CD1c-positive myeloid dendritic cell (primary cell): ENCODE data around the gene WSCD2.
"Not testable (repeated sequence)": the region's sequence is repeated elsewhere in the genome, so short reads cannot be mapped to it uniquely, and the experiment has no call there.

Experiments
- DNase-seq: peaks from one replicate; pipeline ENCODE4 v3.0.0-alpha.2; 2016; ENCODE audit errors: extremely low spot score

Gene WSCD2

GRCh38 chr12:108196319-108196718 lies 67.2 kb downstream of the WSCD2 start:
- DNase-seq = no peak

DNA sequence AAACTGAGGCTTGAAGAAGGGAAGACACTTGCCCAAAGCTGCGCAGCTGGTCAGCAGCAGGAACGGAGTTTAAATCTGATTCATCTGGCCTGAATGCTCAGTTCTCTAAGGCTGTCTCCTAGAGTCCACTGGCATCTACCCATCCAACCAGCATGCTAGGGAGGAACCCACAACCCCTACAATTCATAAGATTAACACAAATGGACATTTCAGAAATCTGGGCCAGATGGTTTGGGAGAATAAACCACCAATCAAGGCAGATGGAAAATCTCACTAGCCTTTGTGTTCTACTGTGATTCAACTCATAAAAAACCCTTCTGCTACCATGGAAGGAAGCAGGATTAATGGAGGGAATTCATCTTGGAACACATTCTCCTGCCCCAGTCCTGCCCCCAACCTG lies 67.8 kb downstream of the WSCD2 start:
- DNase-seq = no peak

- DNase-seq = no peak
These were observed 69.0 kb downstream of the WSCD2 start for GRCh38 chr12:108198043-108198442.

- no peak for DNase-seq
These were observed 70.0 kb downstream of the WSCD2 start for GRCh38 chr12:108199106-108199505.

DNA sequence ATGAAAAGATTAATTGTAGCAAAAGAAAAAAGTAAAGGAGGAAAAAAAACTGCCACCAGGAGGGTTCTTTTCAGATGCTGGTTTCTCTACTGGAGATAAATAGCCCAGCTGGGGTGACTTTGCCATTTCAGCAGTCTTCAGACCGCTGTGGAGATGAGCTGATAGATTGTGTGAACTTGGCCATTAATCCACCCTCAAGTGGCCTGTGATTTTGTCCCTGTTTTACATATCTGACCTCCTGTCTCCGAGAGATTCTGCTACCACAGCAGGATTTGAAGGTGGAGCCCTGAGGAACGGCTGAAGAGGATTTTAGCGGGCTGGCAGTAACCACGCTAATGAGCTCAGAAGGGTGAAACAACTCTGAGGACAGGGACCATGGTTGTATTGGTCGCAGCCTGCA lies 72.7 kb downstream of the WSCD2 start:
- no peak for DNase-seq

- no peak for DNase-seq
These were observed 75.3 kb downstream of the WSCD2 start for GRCh38 chr12:108204117-108204987.

- DNase-seq = no peak
These were observed 76.8 kb downstream of the WSCD2 start for GRCh38 chr12:108205864-108206263.

- no peak for DNase-seq
These were observed 79.0 kb downstream of the WSCD2 start for GRCh38 chr12:108207791-108208730.

- DNase-seq = no peak
These were observed 80.9 kb downstream of the WSCD2 start for GRCh38 chr12:108210001-108210400.

GRCh38 chr12:108211157-108211556 lies 82.1 kb downstream of the WSCD2 start:
- DNase-seq = no peak

DNA sequence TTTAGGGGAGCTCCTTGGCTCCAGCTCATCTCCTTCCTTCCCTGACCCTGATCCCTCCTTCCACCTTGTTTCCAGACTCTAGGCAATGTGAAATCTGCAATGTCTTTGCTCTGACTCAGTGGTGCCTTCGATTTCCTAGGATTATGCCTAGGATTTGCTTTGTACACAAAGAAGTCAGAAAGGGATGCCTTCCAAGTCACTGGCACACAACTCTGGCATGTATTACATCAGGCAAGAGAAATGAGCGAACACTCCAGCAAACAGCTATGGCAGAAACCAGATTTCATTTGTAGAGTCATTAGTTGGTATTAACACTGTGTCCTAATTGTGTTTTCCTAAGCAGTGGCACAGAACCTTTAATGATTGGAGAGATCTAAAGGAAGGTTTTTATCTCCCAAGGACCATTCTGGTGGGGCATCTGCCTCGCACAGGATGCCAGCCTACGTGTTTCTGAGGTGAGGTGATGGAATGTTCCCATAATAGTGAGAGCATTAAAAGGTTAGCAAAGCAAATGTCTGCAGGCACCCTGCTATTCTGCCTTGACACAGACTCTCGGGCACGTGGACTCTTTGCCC lies 84.9 kb downstream of the WSCD2 start:
- DNase-seq = no peak

- DNase-seq = peak; percentile 24
These were observed 85.4 kb downstream of the WSCD2 start for GRCh38 chr12:108214486-108214885.

DNA sequence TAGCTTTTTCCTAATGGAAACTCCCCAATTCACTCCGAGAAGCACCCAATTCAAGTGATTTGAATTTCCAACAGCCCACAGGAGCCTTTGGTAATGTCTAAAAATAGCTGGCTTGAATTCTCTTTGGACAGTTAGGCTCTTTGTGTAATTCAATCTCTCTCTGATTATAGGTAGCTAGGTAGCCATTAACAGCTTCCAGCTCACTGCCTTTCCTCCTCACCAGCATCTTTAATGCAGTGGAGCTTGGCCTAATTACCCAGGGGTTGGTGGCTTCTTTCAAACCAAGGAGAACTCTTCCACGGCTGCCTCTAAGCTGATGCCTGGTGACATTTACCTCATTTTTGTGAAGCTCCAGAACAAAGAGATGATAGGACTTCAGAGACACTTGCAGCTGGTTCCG lies 86.4 kb downstream of the WSCD2 start:
- DNase-seq = no peak

DNA sequence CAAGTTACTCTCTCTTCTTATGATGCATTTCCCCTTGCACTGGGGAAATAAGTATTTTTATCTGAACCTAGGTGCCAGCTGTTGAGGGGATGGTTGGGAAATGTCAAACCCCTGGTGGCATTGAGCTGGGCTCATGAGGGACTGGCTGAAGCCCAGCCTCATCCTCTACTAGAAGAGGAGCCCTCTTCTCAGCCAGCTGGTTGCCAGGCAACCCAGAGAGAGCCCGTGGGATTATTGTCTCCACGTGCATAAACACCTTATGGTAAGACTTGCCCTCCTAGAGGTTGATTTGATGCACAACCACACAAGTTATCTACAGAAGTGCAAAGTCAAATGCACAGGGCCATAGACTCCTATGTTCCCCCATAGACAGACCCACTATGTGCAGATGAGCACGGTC lies 89.8 kb downstream of the WSCD2 start:
- DNase-seq = no peak

GRCh38 chr12:108225101-108225500 lies 96.0 kb downstream of the WSCD2 start:
- not testable (repeated sequence) for DNase-seq

- DNase-seq = no peak
These were observed 97.8 kb downstream of the WSCD2 start for GRCh38 chr12:108226866-108227265.

GRCh38 chr12:108228746-108229145 lies 99.7 kb downstream of the WSCD2 start:
- DNase-seq = no peak

GRCh38 chr12:108231109-108231905 lies 102.2 kb downstream of the WSCD2 start:
- DNase-seq = no peak

- no peak for DNase-seq
These were observed 102.9 kb downstream of the WSCD2 start for GRCh38 chr12:108231909-108232434.

DNA sequence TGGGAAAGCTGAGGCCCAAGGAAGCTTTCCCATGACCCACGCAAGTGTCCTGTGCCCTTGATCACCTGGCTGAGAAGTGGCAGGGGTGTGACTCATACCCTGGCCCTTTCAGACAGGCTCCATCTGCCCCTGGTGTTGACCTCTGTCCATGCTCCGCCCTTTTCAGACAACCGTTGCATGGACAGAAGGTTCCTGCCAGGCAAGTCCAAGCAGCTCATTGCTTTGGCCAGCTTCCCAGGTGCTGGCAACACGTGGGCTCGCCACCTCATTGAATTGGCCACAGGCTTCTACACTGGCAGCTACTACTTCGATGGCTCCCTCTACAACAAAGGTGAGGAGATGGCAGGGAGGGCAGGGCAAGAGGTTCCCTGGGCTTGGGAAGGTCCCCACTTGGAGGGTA lies 103.5 kb downstream of the WSCD2 start:
- no peak for DNase-seq

DNA sequence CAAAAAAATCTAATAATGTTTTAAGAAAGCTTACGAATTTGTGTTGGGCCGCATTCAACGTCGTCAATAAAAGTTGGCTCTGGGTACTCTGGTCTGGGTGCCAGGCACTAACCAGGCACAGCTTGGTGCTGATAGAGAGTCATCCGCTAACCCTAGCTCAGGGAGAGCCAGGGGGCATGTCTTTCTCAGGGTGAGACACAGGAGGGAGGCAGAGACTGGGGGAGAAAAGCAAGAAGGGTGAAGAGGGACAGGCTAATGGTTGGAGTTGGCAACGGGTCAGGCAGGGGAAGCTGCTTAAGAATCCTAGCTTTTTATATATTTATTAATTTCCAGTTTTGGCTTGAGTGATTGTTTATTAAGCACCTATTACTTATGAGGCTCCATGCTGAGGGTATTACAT lies 105.1 kb downstream of the WSCD2 start:
- peak; percentile 48 for DNase-seq
